Neural cell (in vitro differentiated cells): ENCODE results near the gene HSPA4L.

ENCODE experiments used
- EP300 ChIP-seq: fragments of 450-650 bp; conservative IDR thresholded peaks from 2 replicates; pipeline ENCODE4 v1.6.1; 2014; ENCODE audit warnings: antibody characterized with exemption, mild to moderate bottlenecking, moderate library complexity; ENCODE audit not compliant: poor library complexity, severe bottlenecking
- EZH2 ChIP-seq: fragments of 200-600, 300-800 bp; shearing (Covaris generic), sonication (generic); IDR thresholded peaks from 2 replicates; pipeline ENCODE4 v1.6.1; 2014; ENCODE audit warnings: antibody characterized with exemption, low read length, borderline replicate concordance, mild to moderate bottlenecking; ENCODE audit not compliant: insufficient read depth, poor library complexity, severe bottlenecking
- MXI1 ChIP-seq: fragments of 450-650 bp; conservative IDR thresholded peaks from 2 replicates; pipeline ENCODE4 v1.6.1; 2014; ENCODE audit warnings: antibody characterized with exemption, mild to moderate bottlenecking; ENCODE audit not compliant: poor library complexity, severe bottlenecking
- POLR2AphosphoS5 ChIP-seq: IDR thresholded peaks from 2 replicates; pipeline ENCODE4 v1.6.1; 2012
- RAD21 ChIP-seq: fragments of 450-650 bp; conservative IDR thresholded peaks from 2 replicates; pipeline ENCODE4 v1.6.1; 2014; ENCODE audit warnings: antibody characterized with exemption, mild to moderate bottlenecking, moderate library complexity
- SMC3 ChIP-seq: fragments of 450-650 bp; conservative IDR thresholded peaks from 2 replicates; pipeline ENCODE4 v1.6.1; 2014; ENCODE audit warnings: antibody characterized with exemption, mild to moderate bottlenecking, moderate library complexity; ENCODE audit not compliant: poor library complexity
- TAF1 ChIP-seq: IDR thresholded peaks from 2 replicates; pipeline ENCODE4 v1.6.1; 2012; ENCODE audit warnings: low read depth
- TF ChIP-seq, protein P1 (sequence below): fragments of 450-650 bp; IDR thresholded peaks from 2 replicates; pipeline ENCODE4 v1.5.1; 2014; ENCODE audit warnings: antibody characterized with exemption, mild to moderate bottlenecking, moderate library complexity; ENCODE audit not compliant: poor library complexity, severe bottlenecking
- TF ChIP-seq, protein P2 (sequence below): IDR thresholded peaks from 2 replicates; pipeline ENCODE4 v1.6.1; 2012; ENCODE audit warnings: borderline replicate concordance

DNA sequence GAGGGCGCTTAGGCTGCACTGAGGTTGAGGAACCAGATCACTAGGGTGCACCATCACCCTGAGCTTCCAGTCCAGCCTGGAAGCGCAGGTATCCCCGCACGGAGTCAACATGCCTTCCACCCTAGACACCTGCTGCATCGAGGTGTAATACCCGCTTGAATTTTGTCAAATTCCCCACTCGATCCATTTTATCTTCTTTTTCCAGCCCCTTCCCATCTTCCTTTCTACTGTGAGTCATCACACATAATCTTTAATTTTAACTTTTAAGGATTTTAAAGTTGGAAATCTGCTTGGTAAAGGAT, 99.4 kb downstream of the HSPA4L start:
- TF ChIP-seq TAF1, result no peak
- TF ChIP-seq, protein P1, sequence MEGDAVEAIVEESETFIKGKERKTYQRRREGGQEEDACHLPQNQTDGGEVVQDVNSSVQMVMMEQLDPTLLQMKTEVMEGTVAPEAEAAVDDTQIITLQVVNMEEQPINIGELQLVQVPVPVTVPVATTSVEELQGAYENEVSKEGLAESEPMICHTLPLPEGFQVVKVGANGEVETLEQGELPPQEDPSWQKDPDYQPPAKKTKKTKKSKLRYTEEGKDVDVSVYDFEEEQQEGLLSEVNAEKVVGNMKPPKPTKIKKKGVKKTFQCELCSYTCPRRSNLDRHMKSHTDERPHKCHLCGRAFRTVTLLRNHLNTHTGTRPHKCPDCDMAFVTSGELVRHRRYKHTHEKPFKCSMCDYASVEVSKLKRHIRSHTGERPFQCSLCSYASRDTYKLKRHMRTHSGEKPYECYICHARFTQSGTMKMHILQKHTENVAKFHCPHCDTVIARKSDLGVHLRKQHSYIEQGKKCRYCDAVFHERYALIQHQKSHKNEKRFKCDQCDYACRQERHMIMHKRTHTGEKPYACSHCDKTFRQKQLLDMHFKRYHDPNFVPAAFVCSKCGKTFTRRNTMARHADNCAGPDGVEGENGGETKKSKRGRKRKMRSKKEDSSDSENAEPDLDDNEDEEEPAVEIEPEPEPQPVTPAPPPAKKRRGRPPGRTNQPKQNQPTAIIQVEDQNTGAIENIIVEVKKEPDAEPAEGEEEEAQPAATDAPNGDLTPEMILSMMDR, result no peak
- TF ChIP-seq EZH2, result no peak
- TF ChIP-seq, protein P2, sequence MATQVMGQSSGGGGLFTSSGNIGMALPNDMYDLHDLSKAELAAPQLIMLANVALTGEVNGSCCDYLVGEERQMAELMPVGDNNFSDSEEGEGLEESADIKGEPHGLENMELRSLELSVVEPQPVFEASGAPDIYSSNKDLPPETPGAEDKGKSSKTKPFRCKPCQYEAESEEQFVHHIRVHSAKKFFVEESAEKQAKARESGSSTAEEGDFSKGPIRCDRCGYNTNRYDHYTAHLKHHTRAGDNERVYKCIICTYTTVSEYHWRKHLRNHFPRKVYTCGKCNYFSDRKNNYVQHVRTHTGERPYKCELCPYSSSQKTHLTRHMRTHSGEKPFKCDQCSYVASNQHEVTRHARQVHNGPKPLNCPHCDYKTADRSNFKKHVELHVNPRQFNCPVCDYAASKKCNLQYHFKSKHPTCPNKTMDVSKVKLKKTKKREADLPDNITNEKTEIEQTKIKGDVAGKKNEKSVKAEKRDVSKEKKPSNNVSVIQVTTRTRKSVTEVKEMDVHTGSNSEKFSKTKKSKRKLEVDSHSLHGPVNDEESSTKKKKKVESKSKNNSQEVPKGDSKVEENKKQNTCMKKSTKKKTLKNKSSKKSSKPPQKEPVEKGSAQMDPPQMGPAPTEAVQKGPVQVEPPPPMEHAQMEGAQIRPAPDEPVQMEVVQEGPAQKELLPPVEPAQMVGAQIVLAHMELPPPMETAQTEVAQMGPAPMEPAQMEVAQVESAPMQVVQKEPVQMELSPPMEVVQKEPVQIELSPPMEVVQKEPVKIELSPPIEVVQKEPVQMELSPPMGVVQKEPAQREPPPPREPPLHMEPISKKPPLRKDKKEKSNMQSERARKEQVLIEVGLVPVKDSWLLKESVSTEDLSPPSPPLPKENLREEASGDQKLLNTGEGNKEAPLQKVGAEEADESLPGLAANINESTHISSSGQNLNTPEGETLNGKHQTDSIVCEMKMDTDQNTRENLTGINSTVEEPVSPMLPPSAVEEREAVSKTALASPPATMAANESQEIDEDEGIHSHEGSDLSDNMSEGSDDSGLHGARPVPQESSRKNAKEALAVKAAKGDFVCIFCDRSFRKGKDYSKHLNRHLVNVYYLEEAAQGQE, result no peak
- TF ChIP-seq EP300, result no peak
- no peak for TF ChIP-seq POLR2AphosphoS5
- no peak for TF ChIP-seq SMC3
- no peak for TF ChIP-seq MXI1
- TF ChIP-seq RAD21, result no peak
